GM23248 (cell line): ENCODE results near the gene GABRR2.

Experiments used
- EZH2 ChIP-seq: fragments of 200-600 bp; sonication (generic); IDR thresholded peaks from 2 replicates; pipeline ENCODE4 v1.6.1; 2018; ENCODE audit warnings: antibody characterized with exemption, mild to moderate bottlenecking; ENCODE audit not compliant: insufficient read depth, poor library complexity, severe bottlenecking
- EZH2phosphoT487 ChIP-seq: fragments of 200-600 bp; sonication (generic); IDR thresholded peaks from 2 replicates; pipeline ENCODE4 v1.6.1; 2018; ENCODE audit warnings: antibody characterized with exemption, moderate library complexity, mild to moderate bottlenecking, low read depth; ENCODE audit not compliant: insufficient read depth

DNA sequence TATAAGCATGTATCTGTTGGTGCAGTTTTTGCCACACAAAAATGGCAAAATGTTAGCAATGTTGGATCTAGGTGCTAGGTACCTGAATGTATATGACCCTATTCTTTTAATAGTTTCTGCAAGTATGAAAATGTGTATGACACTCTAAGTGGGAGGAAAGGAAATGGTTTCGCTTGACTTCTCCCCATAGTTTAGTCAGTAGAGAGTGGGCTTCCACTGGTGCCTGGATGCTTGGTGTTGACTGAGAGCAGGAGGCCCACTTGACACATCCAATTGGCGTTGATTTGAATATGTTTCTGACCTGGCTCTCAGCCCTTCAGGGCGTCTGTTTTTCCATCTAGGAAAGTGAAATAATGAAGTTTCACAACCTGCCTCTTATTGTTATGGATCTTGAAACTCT lies 56.2 kb downstream of the GABRR2 start:
- TF ChIP-seq EZH2phosphoT487 = no peak
- no peak for TF ChIP-seq EZH2
